Measurements from ENCODE around the gene SMG5.

Gene SMG5

DNA sequence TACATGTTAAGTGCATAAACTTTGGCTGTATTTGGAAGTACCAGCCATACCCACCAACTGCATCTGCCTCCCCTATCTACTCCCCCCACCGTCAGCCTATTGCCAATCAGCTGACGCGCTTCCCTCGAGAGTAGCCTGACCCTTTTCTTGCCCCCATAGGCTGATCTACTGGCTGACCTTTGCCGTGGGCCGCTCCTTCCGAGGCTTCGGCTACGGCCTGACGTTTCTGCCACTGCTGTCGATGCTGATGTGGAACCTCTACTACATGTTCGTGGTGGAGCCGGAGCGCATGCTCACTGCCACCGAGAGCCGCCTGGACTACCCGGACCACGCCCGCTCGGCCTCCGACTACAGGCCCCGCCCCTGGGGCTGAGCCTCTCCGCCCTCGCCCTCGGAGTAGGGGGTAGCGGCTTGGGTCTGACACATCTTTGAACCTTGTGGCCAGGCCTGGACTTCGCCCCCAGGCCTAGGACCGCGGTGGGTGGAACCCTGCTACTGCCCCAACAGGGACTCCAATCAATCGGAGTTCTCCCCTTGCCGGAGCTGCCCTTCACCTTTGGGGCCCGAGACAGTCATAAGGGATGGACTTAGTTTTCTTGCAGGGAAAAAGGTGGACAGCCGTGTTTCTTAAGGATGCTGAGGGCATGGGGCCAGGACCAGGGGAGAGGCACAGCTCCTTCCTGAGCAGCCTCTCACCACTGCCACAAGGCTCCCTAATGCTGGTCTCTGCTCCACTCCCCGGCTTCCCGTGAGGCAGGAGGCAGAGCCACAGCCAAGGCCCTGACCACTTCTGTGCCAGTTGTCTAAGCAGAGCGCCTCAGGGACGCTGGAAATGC lies 8.8 kb upstream of the SMG5 start:
- TF ChIP-seq, protein P1, sequence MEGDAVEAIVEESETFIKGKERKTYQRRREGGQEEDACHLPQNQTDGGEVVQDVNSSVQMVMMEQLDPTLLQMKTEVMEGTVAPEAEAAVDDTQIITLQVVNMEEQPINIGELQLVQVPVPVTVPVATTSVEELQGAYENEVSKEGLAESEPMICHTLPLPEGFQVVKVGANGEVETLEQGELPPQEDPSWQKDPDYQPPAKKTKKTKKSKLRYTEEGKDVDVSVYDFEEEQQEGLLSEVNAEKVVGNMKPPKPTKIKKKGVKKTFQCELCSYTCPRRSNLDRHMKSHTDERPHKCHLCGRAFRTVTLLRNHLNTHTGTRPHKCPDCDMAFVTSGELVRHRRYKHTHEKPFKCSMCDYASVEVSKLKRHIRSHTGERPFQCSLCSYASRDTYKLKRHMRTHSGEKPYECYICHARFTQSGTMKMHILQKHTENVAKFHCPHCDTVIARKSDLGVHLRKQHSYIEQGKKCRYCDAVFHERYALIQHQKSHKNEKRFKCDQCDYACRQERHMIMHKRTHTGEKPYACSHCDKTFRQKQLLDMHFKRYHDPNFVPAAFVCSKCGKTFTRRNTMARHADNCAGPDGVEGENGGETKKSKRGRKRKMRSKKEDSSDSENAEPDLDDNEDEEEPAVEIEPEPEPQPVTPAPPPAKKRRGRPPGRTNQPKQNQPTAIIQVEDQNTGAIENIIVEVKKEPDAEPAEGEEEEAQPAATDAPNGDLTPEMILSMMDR (IDR thresholded peaks at IDR 0.05; ENCODE audit: low read depth, low read length): no peak
- peak overlapping the region; percentile 46 to 53 for H3K4me3 ChIP-seq (replicated peaks in 1 of 2; ENCODE audit: low read depth in 2 of 2, low read length in 2 of 2)
- DNase-seq (ENCODE audit: low read depth in 2 of 2): peak; percentile 80 to 86

DNA sequence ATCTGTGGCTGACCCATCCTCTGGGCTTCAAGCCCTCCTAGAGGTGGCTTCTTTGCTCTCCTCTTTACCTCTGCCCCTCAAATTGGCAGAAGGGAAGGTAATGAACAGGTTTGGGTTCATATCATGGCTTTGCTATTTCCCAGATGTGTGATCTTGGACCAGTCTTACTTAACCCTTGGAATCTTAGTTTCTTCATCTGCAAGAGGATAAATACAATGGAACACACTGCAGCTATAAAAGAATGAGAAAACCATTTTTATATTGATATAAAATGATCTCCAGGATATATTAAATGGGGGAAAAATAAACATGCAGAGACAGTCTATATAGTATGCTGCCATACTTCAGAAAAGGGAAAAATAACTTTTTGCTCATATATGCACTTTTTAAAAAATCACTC lies 7.2 kb upstream of the SMG5 start:
- no peak for DNase-seq (ENCODE audit: low read depth in 2 of 2)
- no peak overlapping the region for H3K4me3 ChIP-seq (replicated peaks in 1 of 2; ENCODE audit: low read depth in 2 of 2, low read length in 2 of 2)
- TF ChIP-seq, protein P1 (IDR thresholded peaks at IDR 0.05; ENCODE audit: low read depth, low read length): no peak

DNA sequence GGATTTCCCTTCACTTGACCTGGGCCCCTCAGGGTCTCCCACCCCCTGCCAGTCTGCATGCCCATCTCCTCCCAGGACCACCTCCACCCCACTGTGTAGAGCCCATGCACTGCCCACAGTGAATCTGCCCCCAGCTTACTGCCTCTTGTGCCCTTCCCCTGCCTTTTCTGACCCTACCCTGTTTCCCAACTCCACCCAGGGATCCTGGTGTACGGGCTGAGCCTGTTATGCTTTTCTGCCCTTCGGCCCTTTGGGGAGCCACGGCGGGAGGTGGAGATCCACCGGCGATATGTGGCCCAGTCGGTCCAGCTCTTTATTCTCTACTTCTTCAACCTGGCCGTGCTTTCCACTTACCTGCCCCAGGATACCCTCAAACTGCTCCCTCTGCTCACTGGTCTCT lies 3.4 kb upstream of the SMG5 start:
- H3K4me3 ChIP-seq (replicated peaks in 1 of 2; ENCODE audit: low read depth in 2 of 2, low read length in 2 of 2): no peak overlapping the region
- no peak for DNase-seq (ENCODE audit: low read depth in 2 of 2)
- TF ChIP-seq, protein P1 (IDR thresholded peaks at IDR 0.05; ENCODE audit: low read depth, low read length): no peak

GRCh38 chr1:156285437-156285836 lies 2.8 kb upstream of the SMG5 start:
- DNase-seq (ENCODE audit: low read depth in 2 of 2): no peak
- TF ChIP-seq, protein P1 (IDR thresholded peaks at IDR 0.05; ENCODE audit: low read depth, low read length): no peak
- H3K4me3 ChIP-seq (replicated peaks in 1 of 2; ENCODE audit: low read depth in 2 of 2, low read length in 2 of 2): no peak overlapping the region

- peak in 1 of 2 donors; percentile 17 for DNase-seq (ENCODE audit: low read depth in 2 of 2)
- no peak overlapping the region for H3K4me3 ChIP-seq (replicated peaks in 1 of 2; ENCODE audit: low read depth in 2 of 2, low read length in 2 of 2)
- TF ChIP-seq, protein P1 (IDR thresholded peaks at IDR 0.05; ENCODE audit: low read depth, low read length): no peak
These were observed 2.1 kb upstream of the SMG5 start for GRCh38 chr1:156284757-156285156.

GRCh38 chr1:156284112-156284511 lies 1.5 kb upstream of the SMG5 start, which contains the start of gene TMEM79:
TMEM79 (plus strand) TSS chr1:156284325; CDS start chr1:156285227, 902 bp downstream.
- peak within 1 kb of the TSS; percentile 87 to 90 for H3K4me3 ChIP-seq (replicated peaks in 1 of 2; ENCODE audit: low read depth in 2 of 2, low read length in 2 of 2)
- no peak for DNase-seq (ENCODE audit: low read depth in 2 of 2)
- TF ChIP-seq, protein P1 (IDR thresholded peaks at IDR 0.05; ENCODE audit: low read depth, low read length): no peak
